Gastrocnemius medialis (tissue), 4 donors: ENCODE data around the gene IL9.

Experiments used
- CTCF ChIP-seq, 5 experiments: fragments of 450-650 bp in 3 of 5; fragments of 200-600 bp in 2 of 5; sonication (generic) in 2 of 5; IDR thresholded peaks in 4 of 5; conservative IDR thresholded peaks in 1 of 5; 1 replicate in 4 of 5; 2 replicates in 1 of 5; pipeline ENCODE4 v1.5.1; 2016 to 2019; ENCODE audit warnings: antibody characterized with exemption in 5 of 5, mild to moderate bottlenecking in 3 of 5, moderate library complexity in 3 of 5
- POLR2A ChIP-seq, 2 donors: fragments of 450-650 bp; IDR thresholded peaks; one replicate each; pipeline ENCODE4 v1.6.1; 2017; ENCODE audit warnings: antibody characterized with exemption in 2 of 2, mild to moderate bottlenecking in 2 of 2, moderate library complexity in 2 of 2

GRCh38 chr5:135890867-135891266, 4.8 kb downstream of the IL9 start:
- TF ChIP-seq CTCF (IDR thresholded peaks at IDR 0.05 in 4 of 5, conservative IDR thresholded peaks at IDR 0.05 in 1 of 5) (no peak), POLR2A (IDR thresholded peaks at IDR 0.05) (no peak)
